Measurements from ENCODE around the gene GORAB.

Gene GORAB

DNA sequence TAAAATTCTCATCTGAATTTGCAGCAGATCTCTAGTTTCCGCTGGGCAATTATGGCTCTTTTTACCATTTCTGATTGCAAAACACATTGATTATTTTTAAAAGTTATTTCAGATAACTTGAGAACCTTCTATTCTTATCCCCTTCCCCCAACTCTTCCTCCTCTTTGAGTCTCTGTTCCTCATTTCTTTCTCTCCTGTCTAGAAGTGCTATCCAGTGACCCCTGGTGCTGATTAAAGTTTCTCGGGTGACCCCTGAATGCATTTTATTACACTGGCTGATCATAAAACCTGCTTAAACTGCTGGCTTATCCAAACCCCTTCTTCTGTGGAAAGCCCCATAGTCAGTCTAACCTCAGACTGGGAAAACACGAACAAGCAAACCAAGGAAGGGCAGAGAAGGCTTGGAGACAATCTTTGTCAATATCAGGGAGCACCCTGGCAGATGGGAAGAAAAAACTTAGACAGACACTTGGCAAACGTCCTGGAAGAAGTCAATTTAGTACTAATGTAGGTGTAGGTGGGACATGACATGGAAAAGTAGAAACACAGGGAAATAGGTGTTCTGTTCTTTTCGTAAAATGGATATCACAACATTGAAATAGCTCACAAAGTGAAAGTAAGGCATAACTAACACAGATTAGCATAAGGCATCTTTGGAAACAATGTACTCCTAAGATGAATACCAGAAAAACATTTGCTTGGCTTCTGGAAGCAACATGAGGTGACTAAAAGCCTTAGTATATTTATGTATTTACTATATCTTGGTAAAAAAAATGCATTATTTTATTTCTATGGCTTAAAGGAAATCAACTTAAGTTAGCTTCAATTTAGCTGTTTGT lies 61.4 kb downstream of the GORAB start:
- DNase-seq, result no peak

DNA sequence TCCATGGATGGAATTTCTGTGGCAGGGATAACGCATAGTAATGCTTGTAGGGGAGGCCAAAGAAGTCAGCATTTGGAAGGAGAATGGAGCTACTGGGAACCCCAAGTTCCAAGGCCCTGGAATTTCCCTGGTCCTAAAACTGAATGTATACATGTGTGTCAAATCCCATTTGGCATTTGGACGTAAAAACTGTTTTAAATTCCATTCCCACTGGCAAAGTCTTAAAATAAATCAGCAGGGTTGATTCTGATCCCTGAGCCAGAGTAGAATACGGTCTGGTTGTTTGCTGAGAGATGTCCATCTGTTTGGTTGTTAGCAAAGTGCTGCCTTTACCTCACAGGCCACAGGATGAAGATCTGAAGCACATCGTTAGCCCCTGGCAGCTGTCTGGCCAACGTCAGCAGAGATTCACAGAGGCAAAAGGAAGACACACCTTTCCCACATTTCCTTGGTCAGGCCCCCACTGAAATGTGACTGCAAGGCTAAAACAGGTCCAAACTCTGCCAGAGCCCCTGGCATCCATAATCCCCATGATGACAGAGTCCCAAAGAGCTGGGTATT lies 62.2 kb downstream of the GORAB start:
- DNase-seq, result no peak

DNA sequence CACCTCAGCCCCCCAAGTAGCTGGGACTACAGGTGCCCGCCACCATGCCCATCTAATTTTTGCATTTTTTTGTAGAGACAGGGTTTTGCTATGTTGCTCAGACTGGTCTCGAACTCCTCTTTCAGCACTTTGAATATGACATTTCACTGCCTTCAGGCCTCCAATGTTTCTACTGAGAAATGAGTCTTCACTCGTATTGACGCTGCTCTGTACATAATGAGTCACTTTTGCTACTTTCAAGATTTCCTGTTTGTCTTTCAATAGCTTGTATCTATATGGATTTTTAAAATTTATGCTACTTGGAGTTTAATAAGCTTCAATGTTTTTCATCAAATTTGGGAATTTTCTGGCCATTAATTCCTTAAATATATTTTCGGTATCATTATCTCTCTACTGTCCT lies 64.7 kb downstream of the GORAB start:
- DNase-seq, result no peak

DNA sequence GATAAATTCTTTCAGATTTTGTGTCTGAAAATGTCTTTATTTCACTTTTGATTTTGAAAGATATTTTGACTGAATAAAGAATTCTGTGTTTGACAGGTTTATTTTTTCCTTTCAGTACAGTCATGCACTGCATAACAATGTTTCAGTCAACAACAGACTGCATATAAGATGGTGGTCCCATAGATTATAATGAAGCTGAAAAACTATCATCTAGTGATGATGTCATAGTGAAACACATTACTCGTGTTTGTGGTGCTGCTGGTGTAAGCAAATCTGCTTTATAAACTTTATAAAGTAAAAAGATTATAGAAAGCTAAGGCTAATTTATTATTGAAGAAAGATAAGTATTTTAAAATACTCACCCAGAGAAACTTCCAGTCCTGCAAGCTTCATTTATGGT lies 66.7 kb downstream of the GORAB start:
- DNase-seq, result no peak

DNA sequence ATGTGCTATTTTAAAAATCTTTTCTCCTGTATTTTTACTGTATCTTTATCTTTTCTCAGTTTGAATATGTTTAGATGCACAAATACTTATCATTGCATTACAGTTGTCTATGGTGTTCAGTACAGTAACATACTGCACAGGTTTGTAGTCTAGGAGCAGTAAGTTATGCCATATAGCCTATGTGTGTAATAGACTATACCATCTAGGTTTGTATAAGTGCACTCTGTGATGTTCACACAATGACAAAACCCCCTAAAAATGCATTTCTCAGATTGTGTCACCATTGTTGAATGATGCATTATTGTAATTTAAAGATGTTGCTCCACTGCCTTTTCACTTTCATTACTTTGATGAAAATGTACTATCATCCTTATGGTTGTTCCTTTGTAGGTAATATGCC lies 67.1 kb downstream of the GORAB start:
- no peak for DNase-seq

DNA sequence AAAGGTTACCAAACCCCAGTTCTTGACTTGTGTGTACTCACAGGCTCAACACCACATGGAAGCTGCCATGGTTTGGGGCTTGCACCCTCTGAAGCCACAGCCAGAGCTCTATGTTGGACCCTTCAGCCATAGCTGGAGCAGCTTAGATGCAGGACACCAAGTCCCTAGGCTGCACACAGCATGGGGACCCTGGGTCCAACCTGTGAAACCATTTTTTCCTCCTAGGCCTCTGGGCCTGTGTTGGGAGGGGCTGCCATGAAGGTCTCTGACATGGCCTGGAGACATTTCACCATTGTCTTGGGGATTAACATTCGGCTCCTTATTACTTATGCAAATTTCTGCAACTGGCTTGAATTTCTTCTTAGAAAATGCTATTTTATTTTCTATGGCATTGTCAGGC lies 69.9 kb downstream of the GORAB start:
- no peak for DNase-seq

Measured in suppressor macrophage treated with lipopolysaccharide for 1 hour (primary cell).